Measurements from ENCODE around the gene LSMEM2. TPM values are rescaled to one million over a fixed set of nuclear protein-coding genes. Genes with fewer than 3 reads are reported as not detected.

Gene LSMEM2
- total RNA-seq, 4 donors from 2014 or later, result 0.90 to 1.5 TPM; not detected in 2

GRCh38 chr3:50264383-50264963 is 14.4 kb upstream of the LSMEM2 start:
- peak; percentile 92 to 95 for DNase-seq
- H3K27me3 ChIP-seq, result no peaks in the 10 kb centered on the region
- intact Hi-C loops (cut with DNase I; ENCODE audit: low total_unique reads), result no loop called here
- H3K4me3 ChIP-seq, result no peak overlapping the region
- no peaks in the 10 kb centered on the region for H3K9me3 ChIP-seq
- H3K36me3 ChIP-seq, result no peaks in the 10 kb centered on the region
- H3K27ac ChIP-seq, result peak overlapping the region; percentile 97 to 99
- TF ChIP-seq POLR2A (IDR thresholded peaks at IDR 0.05) (peak in 1 of 2 donors; percentile 26), CTCF (IDR thresholded peaks at IDR 0.05) (peak in 1 of 4 experiments; percentile 22)
- peaks cover 9 to 41% of the 10 kb centered on the region in 2 donors for H3K4me1 ChIP-seq

GRCh38 chr3:50264964-50265485 is 13.9 kb upstream of the LSMEM2 start:
- H3K4me3 ChIP-seq, result no peak overlapping the region

GRCh38 chr3:50265571-50265970 is 13.3 kb upstream of the LSMEM2 start:
- DNase-seq, result no peak
- peaks cover 9 to 48% of the 10 kb centered on the region in 2 donors for H3K4me1 ChIP-seq
- intact Hi-C loops (cut with DNase I; ENCODE audit: low total_unique reads), result no loop called here
- TF ChIP-seq POLR2A (IDR thresholded peaks at IDR 0.05), result no peak
- no peak for TF ChIP-seq CTCF (IDR thresholded peaks at IDR 0.05)
- no peaks in the 10 kb centered on the region for H3K9me3 ChIP-seq
- H3K27me3 ChIP-seq, result no peaks in the 10 kb centered on the region
- H3K36me3 ChIP-seq, result no peaks in the 10 kb centered on the region
- H3K27ac ChIP-seq, result peak overlapping the region; percentile 97 to 99
- no peak overlapping the region for H3K4me3 ChIP-seq

More at GRCh38 chr3:50264964-50265485, 13.9 kb upstream of the LSMEM2 start:
- intact Hi-C loops (cut with DNase I; ENCODE audit: low total_unique reads), result no loop called here
- Histone ChIP-seq H3K9me3 (no peaks in the 10 kb centered on the region), H3K27ac (peak overlapping the region; percentile 97 to 99), H3K4me1 (peaks cover 9 to 42% of the 10 kb centered on the region in 2 donors), H3K36me3 (no peaks in the 10 kb centered on the region), H3K27me3 (no peaks in the 10 kb centered on the region)
- DNase-seq, result peak in 1 of 2 donors; percentile 61
- peak; percentile 34 to 43 for TF ChIP-seq POLR2A (IDR thresholded peaks at IDR 0.05)
- TF ChIP-seq CTCF (IDR thresholded peaks at IDR 0.05), result no peak

- no peak for TF ChIP-seq CTCF (IDR thresholded peaks at IDR 0.05)
- no peak for TF ChIP-seq POLR2A (IDR thresholded peaks at IDR 0.05)
- Histone ChIP-seq H3K27ac (peak overlapping the region; percentile 97 to 99), H3K4me3 (no peak overlapping the region), H3K4me1 (peaks cover 9 to 44% of the 10 kb centered on the region in 2 donors), H3K27me3 (no peaks in the 10 kb centered on the region), H3K9me3 (no peaks in the 10 kb centered on the region), H3K36me3 (no peaks in the 10 kb centered on the region)
- intact Hi-C loops (cut with DNase I; ENCODE audit: low total_unique reads), result no loop called here
- no peak for DNase-seq
Observed at GRCh38 chr3:50266017-50266416, 12.9 kb upstream of the LSMEM2 start.

GRCh38 chr3:50266836-50267235 is 12.1 kb upstream of the LSMEM2 start:
- TF ChIP-seq CTCF (IDR thresholded peaks at IDR 0.05) (no peak), POLR2A (IDR thresholded peaks at IDR 0.05) (no peak)
- no peak for DNase-seq
- Histone ChIP-seq H3K4me3 (peak overlapping the region; percentile 44 to 63), H3K27me3 (no peaks in the 10 kb centered on the region), H3K9me3 (no peaks in the 10 kb centered on the region), H3K36me3 (no peaks in the 10 kb centered on the region), H3K27ac (peak overlapping the region; percentile 97 to 99), H3K4me1 (peaks cover 9 to 43% of the 10 kb centered on the region in 2 donors)
- intact Hi-C loops (cut with DNase I; ENCODE audit: low total_unique reads), result no loop called here

Data from uterus (tissue), 4 donors.